ENCODE data around the gene TCF3. TPM values are rescaled to one million over a fixed set of nuclear protein-coding genes. Genes with fewer than 3 reads are reported as not detected.

The TCF3 gene
- total RNA-seq, result 44.6 and 123 TPM in 2 replicates

DNA sequence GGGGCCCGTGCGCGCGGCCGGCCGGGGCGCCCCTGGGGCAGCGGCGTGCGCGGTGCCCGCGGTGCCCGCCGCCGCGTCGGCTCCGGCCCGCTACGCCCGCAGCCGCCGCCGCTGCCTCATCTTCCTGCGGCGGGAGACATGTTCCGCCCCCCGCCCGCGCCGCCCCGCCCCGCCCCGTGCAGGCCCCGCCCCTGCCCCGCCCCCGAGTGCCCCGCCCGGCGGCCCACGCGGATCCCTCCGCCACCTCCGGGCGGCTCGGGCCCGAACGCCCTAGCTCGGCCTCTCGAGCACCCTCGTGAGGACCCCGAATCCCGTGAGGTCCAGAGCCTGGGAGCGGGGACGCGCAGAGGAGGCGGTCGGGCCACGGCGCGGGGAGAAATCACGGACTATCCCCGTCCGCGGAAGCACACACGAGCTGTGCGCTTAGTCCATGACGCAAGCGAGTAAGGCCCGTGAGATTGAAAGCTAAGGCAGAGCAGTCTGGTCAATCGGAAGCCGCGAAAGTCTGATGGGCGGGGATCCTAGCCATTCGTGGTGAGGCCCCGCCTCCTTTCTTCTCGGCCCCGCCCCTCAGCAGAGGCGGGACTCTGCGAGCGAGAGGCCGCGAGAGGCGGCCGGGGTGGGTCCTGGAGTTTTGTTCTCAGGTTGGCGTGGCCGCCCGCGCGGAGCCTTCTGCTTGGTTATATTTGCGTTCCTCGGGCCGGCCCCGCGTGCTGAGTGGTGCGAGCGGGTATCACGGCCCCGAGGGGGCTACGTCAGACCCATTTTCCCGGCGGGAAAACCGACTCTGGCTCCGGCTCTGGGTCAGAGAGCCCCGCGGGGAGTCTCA is at the start of gene TCF3:
Gene TCF3 (minus strand): TSS at position 145 of the 829 bp plus-strand sequence. CDS start 2,367 bp downstream, outside the sequence.

DNA sequence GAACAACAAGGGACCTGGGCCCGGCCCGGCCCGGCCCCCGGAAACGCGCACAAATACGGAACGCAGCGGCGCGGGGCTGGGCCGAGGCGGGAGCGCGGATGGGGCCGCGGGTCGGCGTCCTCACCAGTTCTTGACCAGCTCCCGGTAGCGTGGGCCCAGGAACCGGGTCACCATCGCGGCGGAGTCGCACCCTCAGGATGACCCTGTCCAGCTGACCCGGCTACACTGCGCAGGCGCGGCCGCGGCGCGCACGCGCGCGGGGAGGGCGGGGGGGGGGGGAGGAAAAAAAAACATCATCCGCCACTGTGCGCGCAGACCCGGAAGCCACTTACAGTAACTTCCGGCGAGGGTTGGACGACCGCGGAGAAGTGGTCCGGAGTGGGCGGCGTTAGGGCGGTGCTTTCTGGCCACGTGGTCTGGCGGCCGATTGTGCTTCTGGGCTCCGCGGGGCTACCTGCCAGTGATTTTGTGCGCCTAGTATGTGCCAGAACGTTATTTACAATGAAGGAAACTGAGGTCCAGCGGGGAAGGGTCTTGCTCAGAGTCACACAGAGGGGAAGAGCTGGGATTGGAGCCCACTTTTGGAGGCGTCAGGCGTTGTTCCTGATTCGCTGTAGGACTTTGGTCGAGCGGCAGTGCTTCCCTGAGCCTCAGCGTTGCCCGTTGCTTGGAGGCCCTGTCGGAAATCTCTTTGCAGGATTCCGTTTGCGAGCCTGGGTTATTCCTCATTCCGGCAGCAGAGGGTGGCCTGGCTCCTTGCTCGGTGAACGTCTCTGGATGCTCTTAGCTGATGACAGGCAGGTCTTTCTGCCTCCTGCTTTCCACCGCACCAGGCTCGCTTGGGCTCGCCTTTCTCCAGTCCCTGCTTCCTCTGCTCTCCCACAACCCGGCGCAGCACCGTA is 46.9 kb downstream of the TCF3 start, which contains the start of gene UQCR11:
Gene UQCR11 (minus strand): TSS at position 227 of the 902 bp plus-strand sequence. CDS start 53 bp downstream, at position 174.

DNA sequence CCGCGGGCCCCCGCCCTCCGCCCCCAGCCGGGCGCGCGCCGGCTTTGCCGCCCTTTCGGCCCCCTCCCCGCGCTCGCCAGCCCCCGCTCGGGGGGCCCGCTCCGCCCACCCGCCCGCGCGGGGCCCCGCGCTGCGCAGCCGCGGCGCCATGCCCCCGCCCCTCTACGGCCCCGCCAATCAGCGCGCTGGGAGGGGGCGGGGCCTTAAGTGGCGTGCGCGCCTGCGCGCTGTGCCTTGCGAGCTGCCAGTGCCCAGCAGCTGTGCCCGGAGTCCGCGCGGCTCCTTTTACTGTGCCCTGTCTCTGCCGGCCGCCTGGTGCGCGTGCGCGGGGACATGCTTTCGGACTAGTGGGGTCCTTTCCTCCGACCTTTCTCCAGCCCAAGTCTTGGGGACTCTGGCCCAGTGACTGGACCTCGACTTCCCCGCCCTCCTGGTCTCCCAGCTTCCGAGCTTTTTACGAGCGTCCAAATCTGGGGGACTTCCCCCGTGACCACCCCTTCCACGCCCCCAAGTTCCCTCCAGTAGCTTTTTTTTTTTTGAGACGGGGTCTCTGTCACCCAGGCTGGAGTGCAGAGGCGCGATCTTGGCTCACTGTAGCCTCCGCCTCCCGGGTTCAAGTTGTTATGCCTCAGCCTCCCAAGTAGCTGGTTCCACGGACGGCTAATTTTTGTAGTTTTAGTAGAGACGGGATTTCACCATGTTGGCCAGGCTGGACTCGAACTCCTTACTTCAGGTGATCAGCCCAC is 59.5 kb downstream of the TCF3 start, which contains the start of gene MBD3:
Gene MBD3 (minus strand): TSS at position 111 of the 746 bp plus-strand sequence. CDS start 234 bp downstream, outside the sequence.

DNA sequence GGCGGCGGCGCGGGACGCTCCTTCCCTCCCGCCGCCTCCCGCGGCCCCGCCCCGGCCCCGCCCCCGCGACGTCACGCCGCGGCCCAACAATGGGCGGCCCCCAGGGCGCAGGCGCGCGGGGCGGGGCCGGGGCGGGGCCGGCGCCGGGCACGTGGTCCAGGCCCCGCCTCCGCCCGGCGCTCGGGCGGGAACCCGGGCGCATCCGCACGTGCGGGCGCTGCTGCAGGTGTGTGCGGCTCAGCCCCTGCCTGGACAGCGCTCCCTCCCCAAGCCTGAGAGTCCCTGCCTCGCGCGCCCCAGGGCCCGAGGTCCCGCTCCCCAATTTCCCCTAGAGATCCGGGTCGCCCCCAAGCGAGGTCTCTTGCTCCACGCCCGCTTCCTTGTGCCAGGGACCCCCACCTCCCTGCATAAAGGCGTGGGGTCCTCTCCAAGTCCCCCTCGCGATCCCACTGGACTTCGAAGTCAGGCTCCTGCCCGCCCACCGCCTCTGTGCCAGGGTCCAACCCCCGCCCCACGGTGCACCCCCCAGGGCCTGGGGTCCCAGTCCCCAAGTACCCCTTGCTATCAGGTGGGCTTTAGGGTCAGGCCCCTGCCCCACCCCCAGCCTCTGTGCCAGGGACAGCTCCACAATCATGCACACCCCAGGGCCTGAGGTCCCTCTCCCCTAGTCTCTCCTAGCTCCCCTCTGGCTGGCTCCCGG is 83.9 kb downstream of the TCF3 start, which contains the start of gene MEX3D:
Gene MEX3D (minus strand): TSS at position 6 of the 700 bp plus-strand sequence. CDS start 267 bp downstream, outside the sequence.

Small RNAs within 50 kb of the gene (small RNA-seq; reads per million reads assigned to genes)
- not detected for gene AC005943.2 (ENCODE audit: low replicate concordance)
- gene RN7SL477P (ENCODE audit: low replicate concordance), result not detected
- not detected for gene RNU6-1223P (ENCODE audit: low replicate concordance)

Other genes starting within 250 kb of the TCF3 start
- 43.3 and 77.6 TPM in 2 replicates for gene DAZAP1, start 245.0 kb downstream of the TCF3 start, total RNA-seq
- 569 and 1,207 TPM in 2 replicates for gene RPS15, start 214.2 kb downstream of the TCF3 start, total RNA-seq
- 0.14 and 0.22 TPM in 2 replicates for gene APC2, start 202.5 kb downstream of the TCF3 start, total RNA-seq
- gene C19orf25, start 173.4 kb downstream of the TCF3 start, total RNA-seq, result 26.9 and 31.6 TPM in 2 replicates
- 0.57 and 3.5 TPM in 2 replicates for gene PCSK4, start 162.3 kb downstream of the TCF3 start, total RNA-seq
- 1.1 TPM in 2 replicates for gene REEP6, start 161.4 kb downstream of the TCF3 start, total RNA-seq
- 6.3 and 10.7 TPM in 2 replicates for gene ADAMTSL5, start 139.6 kb downstream of the TCF3 start, total RNA-seq
- gene PLK5, start 128.5 kb downstream of the TCF3 start, total RNA-seq, result not detected in 2 replicates
- 23.2 and 98.2 TPM in 2 replicates for gene MEX3D, start 84.3 kb downstream of the TCF3 start, total RNA-seq
- gene MBD3, start 59.8 kb downstream of the TCF3 start, total RNA-seq, result 80.5 and 134 TPM in 2 replicates
- gene UQCR11, start 47.2 kb downstream of the TCF3 start, total RNA-seq, result 30.6 TPM in 2 replicates
- gene ONECUT3, start 100.9 kb upstream of the TCF3 start, total RNA-seq, result not detected in 2 replicates
- gene ATP8B3, start 159.7 kb upstream of the TCF3 start, total RNA-seq, result 1.1 and 2.3 TPM in 2 replicates
- 19.9 and 28.1 TPM in 2 replicates for gene REXO1, start 195.9 kb upstream of the TCF3 start, total RNA-seq
- 9.4 and 14.7 TPM in 2 replicates for gene KLF16, start 211.0 kb upstream of the TCF3 start, total RNA-seq
- gene ABHD17A, start 232.9 kb upstream of the TCF3 start, total RNA-seq, result 54.1 and 87.0 TPM in 2 replicates

All from placental pericyte (primary cell).